ENCODE results near the gene DUOXA1.

Gene DUOXA1

GRCh38 chr15:45132844-45133560 is 3.3 kb upstream of the DUOXA1 start:
- DNase-seq (ENCODE audit: low read depth in 2 of 2), result no peak

DNA sequence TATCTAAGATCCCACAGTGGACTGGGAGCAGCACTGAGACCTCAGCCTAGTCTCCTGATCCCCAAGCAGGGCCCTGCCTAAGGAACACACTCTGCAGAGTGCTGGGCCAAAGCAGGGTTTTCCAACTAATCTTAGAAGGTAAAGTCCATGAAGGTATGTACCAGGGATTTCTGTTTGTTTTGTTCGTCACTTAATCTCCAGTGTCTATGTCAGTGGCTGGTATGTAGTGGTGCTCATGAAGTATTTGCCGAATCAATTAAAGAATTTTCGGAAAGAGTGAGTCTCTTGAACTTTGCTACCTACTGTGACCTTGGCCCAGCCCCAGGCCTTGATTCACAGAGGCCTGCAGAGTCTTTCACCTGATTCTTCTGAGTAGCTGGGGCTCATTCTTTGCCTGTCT is 1.8 kb upstream of the DUOXA1 start:
- no peak for DNase-seq (ENCODE audit: low read depth in 2 of 2)

DNA sequence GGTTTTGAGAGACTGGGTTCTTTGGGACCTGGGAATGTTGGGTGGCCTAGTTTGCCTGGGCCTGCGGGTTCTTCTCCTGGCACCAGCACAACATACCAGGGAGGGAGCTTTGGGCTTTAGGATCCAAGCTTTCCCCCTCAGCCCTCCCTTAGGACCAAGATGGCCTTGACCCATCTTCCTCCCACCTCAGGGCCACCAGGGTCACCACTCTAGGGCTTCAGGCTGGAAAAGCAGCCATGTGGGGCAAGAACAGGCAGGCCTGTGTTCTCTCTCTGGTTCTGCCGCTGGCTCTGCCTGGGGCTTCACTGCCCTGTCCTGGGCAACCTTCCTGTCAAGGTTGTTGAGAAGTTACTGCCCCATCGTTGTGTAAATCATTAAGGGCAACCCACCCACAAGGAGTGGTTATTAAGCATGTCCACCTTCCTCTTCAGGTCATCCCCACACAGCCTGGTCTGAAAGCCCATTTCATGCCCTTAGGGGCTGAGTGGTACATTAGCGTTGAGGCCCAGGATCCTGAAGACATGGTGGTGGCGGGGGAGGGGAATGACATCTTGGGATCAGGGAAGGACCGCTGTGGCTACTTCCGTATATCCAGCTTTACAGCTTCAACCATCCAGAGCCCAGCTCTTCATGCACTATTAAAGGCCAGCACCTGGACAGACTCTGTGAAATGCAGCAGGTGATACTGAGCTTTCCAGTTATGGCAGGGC is 767 bp upstream of the DUOXA1 start:
- no peak for DNase-seq (ENCODE audit: low read depth in 2 of 2)

DNA sequence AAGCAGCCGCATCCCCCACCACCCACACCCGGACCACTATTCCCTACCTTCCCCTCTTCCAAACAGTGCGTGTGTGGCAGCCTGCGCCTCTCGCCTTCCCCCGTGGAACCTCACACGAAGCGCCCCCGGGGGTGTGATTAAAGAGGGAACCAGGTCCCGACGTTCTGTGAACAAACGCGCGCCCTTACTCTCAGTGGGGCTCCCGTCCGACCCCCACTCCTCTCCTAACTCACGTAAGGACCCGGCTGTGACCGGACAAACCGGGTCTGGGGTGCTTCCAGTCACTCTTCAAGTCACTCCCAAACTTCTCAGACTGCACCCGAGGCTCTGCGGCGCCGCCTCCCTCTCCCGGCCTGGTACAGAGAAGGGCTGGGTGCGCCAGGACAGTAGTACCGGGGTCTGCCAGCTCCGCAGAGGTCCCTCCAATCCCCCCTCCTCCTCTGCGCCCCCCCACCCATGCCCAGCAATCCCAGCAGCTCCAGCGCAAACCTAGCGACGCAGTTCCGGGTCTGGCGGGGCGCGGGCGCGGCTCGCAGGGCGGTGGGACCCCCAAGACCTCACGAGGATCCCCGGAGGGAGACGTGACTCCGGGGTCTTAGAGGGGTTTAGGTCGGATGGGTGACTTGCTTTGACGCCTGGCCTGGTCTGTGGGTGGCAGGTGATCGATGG is 574 bp downstream of the DUOXA1 start:
- no peak for DNase-seq (ENCODE audit: low read depth in 2 of 2)

GRCh38 chr15:45126535-45127158 is 3.0 kb downstream of the DUOXA1 start:
- DNase-seq (ENCODE audit: low read depth in 2 of 2), result no peak

DNA sequence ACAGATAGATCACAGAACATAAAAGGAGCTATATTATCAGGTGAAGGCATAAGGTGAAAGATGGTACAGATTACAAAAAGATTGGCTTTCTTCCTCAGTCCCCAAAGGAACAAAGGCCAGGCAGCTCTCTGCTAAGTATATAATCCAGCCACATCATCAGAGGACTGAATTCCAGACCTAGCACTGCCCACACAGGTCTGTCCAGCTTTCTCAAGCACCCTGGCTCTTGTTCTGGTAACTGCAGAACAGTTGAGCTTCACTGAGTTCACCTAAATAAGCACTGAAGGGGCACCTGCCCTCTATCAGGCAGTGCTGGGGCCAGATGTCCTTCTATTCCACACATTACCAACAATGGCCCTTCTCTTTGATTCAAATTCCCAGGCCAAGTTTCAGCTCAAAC is 6.3 kb downstream of the DUOXA1 start:
- DNase-seq (ENCODE audit: low read depth in 2 of 2), result no peak

GRCh38 chr15:45122719-45123118 is 7.0 kb downstream of the DUOXA1 start:
- no peak for DNase-seq (ENCODE audit: low read depth in 2 of 2)

GRCh38 chr15:45121706-45122417 is 7.8 kb downstream of the DUOXA1 start:
- no peak for DNase-seq (ENCODE audit: low read depth in 2 of 2)

GRCh38 chr15:45121020-45121419 is 8.7 kb downstream of the DUOXA1 start:
- no peak for DNase-seq (ENCODE audit: low read depth in 2 of 2)

DNA sequence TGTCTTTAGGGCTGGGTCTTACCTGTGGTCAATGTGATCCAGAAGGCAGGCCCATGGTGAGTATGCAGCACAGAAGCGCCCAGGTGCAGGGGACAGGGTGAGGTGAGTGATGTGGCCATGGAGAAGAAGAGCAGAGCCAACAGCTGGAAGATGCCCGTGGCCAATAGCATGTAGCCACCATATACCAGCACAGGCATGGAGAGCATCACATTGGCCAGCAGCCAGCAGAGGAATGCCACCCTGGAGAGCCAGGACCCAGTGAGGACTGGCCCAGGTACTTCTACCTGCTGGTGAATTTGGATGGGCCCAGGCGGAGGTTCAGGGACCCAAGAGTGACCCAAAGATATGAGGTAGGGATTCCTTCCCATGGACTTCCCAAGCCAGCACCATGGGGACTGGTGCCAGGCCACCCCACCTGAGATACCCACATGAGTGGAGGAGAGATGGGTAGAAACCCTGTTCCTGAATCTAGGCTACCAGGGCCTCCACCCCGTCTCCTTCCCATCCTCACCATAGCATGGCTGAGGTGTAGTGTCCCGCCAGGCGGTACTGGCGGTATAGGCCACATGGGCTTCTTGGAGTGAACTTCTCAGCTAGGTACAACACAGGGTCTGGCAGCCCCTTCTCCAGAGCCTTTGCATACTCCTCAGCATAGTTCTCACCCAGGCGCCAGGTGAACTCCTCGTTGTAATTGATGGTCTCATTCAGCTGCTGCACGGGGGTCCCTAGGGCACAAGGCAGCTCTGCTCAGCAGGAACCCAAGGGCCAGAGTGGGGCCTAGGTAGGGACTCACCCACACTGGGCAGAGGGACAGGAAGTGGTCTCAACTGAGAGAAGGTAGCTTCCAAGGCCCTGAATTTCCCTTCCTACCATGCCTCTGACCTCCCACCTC is 9.4 kb downstream of the DUOXA1 start:
- DNase-seq (ENCODE audit: low read depth in 2 of 2), result no peak

DNA sequence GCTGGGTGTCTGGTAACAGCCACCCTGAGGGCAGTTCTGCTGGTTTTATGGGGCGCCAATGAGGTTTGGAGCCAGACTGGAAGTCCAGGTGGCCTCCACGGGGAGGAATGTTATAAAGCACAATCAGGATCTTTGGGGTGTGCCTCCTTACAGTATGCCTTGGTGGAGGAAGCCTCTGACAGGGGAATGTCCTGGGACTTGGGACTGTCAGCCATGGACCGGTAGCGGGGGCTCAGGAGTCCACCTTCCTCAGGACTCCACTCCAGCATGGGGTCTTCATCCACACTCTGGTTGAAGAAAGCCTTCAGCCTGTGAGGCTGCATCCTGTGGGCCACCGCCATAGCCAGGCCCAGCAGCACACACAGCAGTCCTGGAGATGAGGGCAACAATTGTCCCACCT is 10.7 kb downstream of the DUOXA1 start:
- DNase-seq (ENCODE audit: low read depth in 2 of 2), result no peak

- peak; percentile 71 to 73 for DNase-seq (ENCODE audit: low read depth in 2 of 2)
Measured at GRCh38 chr15:45118131-45118588, 11.5 kb downstream of the DUOXA1 start.

GRCh38 chr15:45117308-45118130 is 12.2 kb downstream of the DUOXA1 start:
- no peak for DNase-seq (ENCODE audit: low read depth in 2 of 2)

DNA sequence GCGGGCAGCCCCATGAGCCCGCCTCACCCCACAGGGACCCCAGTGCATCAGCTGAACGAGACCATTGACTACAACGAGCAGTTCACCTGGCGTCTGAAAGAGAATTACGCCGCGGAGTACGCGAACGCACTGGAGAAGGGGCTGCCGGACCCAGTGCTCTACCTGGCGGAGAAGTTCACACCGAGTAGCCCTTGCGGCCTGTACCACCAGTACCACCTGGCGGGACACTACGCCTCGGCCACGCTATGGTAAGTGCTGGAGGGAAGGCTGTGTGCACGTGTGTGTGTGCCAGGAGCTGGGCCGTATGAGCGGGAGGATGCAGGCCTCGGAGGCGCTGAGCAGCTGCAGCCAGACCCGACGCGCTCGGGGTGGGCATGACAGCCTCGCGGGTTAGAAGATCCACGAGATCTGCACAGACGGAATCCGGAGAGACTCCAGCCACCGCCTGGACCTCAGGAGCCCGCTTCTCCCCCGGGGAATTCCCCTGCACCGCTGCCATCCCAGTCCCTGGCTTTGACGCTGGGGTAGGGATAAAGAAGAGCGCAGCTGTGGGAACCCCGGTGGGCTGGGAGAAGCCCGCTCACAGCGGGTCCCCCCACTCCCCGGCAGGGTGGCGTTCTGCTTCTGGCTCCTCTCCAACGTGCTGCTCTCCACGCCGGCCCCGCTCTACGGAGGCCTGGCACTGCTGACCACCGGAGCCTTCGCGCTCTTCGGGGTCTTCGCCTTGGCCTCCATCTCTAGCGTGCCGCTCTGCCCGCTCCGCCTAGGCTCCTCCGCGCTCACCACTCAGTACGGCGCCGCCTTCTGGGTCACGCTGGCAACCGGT is 13.0 kb downstream of the DUOXA1 start:
- no peak for DNase-seq (ENCODE audit: low read depth in 2 of 2)

- DNase-seq (ENCODE audit: low read depth in 2 of 2), result no peak
Measured at GRCh38 chr15:45116006-45116481, 13.6 kb downstream of the DUOXA1 start.

DNA sequence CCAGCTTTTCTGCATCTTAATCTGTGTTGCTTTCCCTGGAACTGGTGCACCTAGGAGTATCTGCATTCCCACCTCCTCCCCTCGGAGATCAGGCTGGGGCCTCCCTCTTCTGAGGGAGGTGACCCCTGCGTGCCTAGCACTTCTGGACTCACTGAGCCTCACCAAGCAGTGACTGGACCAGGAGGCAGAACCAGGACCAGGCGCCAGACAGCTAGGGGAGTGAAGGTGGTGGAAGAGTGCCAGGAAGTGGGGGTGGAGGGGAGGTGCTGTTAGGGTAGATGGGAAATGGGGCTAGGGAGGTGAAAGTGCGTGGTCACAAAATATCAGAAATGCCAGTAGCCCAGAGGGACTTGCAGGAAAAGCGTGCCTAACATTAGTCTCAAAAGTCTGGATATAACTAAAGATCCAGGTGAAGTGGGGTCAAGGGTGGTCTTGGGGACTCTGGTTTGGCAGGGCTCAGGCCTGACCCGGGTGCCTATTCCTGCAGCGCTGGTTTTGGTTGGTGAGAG is 14.3 kb downstream of the DUOXA1 start:
- DNase-seq (ENCODE audit: low read depth in 2 of 2), result no peak

DNA sequence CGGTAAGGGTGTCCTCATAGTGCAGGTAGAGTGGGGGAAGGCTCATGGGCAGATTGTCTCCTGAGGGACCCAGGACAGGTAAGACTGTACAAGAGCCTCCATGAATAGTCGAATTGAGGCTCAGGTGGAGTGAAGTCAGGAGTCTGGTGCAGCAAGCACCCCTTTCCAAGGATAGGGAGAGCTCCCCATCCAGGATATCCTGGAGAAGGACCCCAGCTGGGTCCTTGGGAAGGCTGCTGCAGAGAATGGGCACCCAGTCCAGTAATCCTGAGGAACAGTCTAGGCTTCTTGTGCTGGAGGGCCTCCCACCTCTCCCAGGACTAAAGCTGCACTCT is 15.0 kb downstream of the DUOXA1 start:
- DNase-seq (ENCODE audit: low read depth in 2 of 2), result no peak

- no peak for DNase-seq (ENCODE audit: low read depth in 2 of 2)
Measured at GRCh38 chr15:45114076-45114750, 15.5 kb downstream of the DUOXA1 start, which contains the start of the genes DUOX2 and DUOXA2. TSS of gene DUOX2 (minus strand) at chr15:45114172. CDS start at chr15:45113411, 761 bp downstream. TSS of gene DUOXA2 (plus strand) at chr15:45114326. CDS start at chr15:45114606, 280 bp downstream.

Data from stimulated activated CD8-positive, alpha-beta memory T cell treated with anti-CD3 and anti-CD28 coated beads, Interleukin-15, amount 100 ng/mL, for 48 hours (primary cell).